Retinal pigment epithelial cell (primary cell): ENCODE results near the gene UTP11.

Experiments used
- DNase-seq: peaks from one replicate; pipeline ENCODE4 v3.0.0-alpha.2; 2010; ENCODE audit warnings: low read depth
- H3K4me3 ChIP-seq: 2 replicates; pipeline ENCODE4 v1.5.1; 2011; ENCODE audit warnings: mild to moderate bottlenecking, low read length, control low read depth, moderate library complexity
- TF ChIP-seq, protein P1 (sequence below): conservative IDR thresholded peaks from 2 replicates; pipeline ENCODE4 v1.5.1; 2011; ENCODE audit warnings: low read depth, low read length, control low read depth, inconsistent platforms

Gene UTP11

DNA sequence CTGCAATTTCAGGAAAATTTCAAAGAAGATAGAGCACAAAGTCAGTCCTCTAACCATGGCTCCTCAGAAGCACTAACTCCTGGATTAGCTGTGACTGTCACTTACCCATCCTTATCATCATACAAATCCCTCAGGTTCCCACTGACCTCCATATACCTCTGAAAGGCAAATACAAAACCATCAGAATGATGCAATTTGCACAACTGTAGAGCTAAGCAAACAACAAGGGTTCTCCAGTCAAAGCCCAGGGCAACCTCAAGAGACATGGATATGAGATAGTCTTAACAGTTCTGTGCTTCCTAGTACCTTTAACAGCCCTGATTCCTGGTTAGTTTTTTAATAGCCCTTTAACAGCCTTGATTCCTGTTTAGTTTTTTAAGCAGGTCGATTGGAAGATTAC, 24.9 kb upstream of the UTP11 start:
- no peak for DNase-seq
- TF ChIP-seq, protein P1, sequence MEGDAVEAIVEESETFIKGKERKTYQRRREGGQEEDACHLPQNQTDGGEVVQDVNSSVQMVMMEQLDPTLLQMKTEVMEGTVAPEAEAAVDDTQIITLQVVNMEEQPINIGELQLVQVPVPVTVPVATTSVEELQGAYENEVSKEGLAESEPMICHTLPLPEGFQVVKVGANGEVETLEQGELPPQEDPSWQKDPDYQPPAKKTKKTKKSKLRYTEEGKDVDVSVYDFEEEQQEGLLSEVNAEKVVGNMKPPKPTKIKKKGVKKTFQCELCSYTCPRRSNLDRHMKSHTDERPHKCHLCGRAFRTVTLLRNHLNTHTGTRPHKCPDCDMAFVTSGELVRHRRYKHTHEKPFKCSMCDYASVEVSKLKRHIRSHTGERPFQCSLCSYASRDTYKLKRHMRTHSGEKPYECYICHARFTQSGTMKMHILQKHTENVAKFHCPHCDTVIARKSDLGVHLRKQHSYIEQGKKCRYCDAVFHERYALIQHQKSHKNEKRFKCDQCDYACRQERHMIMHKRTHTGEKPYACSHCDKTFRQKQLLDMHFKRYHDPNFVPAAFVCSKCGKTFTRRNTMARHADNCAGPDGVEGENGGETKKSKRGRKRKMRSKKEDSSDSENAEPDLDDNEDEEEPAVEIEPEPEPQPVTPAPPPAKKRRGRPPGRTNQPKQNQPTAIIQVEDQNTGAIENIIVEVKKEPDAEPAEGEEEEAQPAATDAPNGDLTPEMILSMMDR = no peak
- H3K4me3 ChIP-seq = no peak overlapping the region

DNA sequence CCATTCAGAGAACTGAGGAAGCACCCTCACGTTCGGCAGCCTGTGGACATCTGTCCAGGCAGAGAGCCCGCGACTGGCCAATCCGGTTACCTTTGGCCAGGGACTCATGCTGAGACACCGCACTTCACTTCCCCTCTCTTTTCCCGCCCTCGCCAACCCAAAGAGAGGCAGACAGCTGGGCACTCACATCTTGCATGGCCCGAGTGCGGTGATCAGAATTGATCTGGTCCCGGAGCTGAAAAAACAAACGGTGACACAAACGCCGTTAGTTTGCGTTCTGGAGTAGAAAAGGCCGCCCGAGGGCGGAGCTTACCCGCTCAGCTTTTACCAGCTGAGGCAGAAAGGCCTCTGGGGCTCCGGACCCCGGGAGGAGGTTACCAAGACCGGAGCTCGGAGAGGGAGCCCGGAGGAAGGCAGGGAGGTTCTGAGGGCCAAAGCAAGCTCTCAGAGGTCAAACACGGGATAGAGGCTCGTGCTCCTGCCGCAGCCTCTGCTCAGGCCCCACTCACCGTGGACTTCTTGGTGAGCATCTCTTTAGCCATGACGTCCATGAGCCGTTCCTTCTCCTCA, 23.1 kb upstream of the UTP11 start:
- TF ChIP-seq, protein P1 = no peak
- H3K4me3 ChIP-seq = peak overlapping the region; percentile 99
- no peak for DNase-seq

DNA sequence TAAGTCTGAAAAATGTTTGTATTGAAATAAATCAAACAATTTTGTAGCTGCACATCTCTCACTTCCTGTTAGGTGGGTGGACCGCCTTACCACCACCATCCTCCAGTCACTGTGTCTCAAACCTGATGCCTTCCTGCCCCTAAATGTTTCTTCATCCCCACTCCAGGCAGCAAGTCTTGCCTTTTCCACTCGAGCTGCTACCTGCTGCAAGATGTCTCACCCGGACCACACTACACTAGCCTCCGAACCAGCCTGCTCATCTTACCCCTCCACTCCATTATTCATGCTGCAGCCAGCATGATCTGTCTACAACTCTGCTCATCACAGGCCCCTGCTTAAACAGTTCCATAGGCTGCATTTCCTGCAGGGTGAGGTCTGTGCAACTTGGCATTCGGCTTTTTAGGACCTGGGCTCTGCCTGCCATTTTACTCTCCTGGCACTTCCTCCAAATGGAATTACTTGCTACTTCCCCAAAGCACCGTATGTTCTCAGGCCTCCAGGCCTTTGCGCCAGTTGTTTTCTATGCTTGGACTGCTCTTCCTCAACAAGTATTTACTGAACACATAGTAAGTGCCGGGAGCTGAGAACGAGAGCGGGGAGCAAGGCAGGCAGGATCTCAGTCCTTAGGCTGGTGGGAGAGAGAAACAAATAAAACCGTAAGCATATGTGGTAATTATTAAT, 17.5 kb upstream of the UTP11 start:
- DNase-seq = no peak
- peak overlapping the region; percentile 54 for H3K4me3 ChIP-seq
- TF ChIP-seq, protein P1 = no peak

DNA sequence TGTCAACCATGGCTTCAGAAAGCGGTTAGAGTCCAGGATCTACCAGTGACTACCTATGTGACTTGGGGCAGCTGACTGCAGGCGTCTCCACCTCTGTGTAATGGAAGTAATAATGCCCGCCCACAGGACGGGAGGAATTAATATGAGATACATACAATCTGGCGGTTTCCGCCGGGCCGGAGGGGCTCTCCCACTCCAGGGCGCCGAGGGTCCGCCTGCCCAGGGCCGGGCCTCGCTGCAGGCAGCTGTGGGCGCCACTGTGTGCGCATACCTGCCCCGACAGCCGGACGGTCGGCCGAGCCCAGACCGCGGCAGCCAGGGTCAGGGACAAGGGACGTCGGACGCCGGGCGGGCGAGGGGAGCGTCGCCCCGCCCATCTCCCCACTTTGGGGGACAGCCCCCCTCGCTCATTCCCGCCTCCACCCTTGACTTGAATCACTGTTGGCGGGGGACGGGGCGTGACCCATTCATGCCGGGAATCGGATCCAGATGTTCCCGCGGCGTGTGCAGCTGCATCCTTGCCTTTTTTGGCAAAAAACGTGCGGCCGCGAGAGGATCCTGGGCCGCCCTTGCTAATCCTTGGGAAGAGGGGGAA, 16.7 kb upstream of the UTP11 start:
- DNase-seq = no peak
- H3K4me3 ChIP-seq = peak overlapping the region; percentile 54
- TF ChIP-seq, protein P1 = no peak

DNA sequence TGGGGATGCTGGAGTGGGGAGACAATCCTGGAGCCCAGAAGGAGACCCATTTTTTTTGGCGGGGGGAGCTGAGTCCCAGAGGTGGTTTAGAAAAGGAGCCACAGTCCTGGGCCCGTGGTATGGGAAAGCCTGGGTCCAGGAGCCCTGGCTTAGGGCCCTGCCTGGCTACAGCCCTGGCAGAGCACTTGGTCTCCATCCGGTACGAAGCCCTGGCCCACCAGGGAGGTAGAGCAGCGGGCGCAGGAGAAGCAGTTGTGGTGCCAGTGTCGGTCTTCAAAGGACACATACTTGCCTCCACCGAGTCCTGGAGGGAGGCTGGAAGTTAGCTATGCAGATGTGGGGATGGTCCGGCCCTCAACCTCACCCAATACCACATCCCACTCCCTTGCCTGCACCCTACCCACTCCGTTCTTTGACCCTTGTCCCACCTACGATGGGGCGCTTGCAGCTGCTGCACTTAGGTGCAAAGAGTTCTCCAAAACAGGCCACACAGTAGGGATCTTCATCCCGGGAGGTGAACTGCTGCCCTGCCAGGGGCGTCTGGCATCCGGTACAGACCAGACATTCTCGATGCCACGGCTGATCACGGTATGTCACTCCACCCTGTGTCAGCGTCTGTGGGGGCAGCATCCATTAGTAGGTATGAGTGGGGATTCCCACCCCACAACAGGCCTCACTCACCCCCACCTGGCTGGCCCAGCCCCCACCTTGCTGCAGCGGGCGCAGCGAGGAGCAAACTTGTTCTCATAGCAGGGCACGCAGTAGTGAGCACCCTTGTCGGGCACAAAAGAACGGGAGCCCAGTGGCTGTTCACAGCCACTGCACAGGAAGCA, 15.1 kb upstream of the UTP11 start:
- TF ChIP-seq, protein P1 = no peak
- no peak for DNase-seq
- H3K4me3 ChIP-seq = no peak overlapping the region

DNA sequence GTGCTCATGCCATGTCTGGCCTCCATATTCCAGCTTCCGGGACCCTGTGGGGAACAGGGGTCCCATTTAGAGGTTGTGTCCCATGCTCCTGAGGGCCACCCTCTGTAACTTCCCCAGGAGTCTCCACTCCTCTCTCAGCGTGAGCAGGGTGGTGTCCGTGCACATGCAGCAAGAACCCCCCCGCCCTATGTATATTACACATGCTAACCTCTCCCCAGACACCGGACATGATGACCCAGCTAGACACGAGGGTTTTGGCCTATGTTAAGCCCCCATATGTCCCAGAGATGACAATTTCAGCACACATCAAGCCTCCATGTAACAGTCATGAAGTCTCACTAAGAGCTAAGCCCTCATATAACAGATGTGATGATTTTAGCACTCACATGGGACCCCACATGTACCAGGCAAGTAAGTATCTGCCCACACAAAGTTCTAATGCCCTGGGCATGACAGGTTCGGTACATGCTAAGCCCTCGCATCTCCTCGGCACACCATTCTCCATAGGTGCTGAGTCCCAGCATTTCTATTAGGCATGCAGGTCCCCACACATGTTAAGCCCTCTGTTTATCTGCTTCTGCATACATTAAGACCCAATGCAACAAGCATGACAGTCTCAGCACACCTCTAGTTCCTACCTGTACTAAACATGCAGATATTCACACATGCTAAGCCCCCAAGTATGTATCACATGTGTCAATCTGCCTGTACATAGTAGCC, 14.3 kb upstream of the UTP11 start:
- TF ChIP-seq, protein P1 = no peak
- no peak for DNase-seq
- H3K4me3 ChIP-seq = no peak overlapping the region
